ENCODE data around the gene ATG13. TPM values are rescaled to one million over a fixed set of nuclear protein-coding genes. Genes with fewer than 3 reads are reported as not detected.

The ATG13 gene
- total RNA-seq, 1 experiment from 2014 or later, result 57.1 TPM

- Mint-ChIP-seq H3K9me3 (ENCODE audit: low read depth, unreplicated experiment) (no peaks in the 10 kb centered on the region), H3K4me3 (ENCODE audit: low read depth, unreplicated experiment) (no peak overlapping the region), H3K36me3 (ENCODE audit: insufficient read depth, unreplicated experiment) (peaks cover 18% of the 10 kb centered on the region), H3K4me1 (ENCODE audit: low read depth, unreplicated experiment) (no peaks in the 10 kb centered on the region), H3K27me3 (ENCODE audit: unreplicated experiment) (no peaks in the 10 kb centered on the region), H3K27ac (ENCODE audit: unreplicated experiment) (no peak overlapping the region)
- TF ChIP-seq CTCF (IDR thresholded peaks at IDR 0.05; ENCODE audit: unreplicated experiment), result no peak
- CTCF ChIA-PET, result no interaction called here
- intact Hi-C loops (cut with micrococcal nuclease; ENCODE audit: unreplicated experiment), result no loop called here
- no peak for DNase-seq
- BruUV-seq (replicated peaks), result no TSS peak
Observed at GRCh38 chr11:46695345-46696211, 78.2 kb downstream of the ATG13 start.

GRCh38 chr11:46696212-46696558, 78.8 kb downstream of the ATG13 start:
- CTCF ChIA-PET, result no interaction called here
- Mint-ChIP-seq H3K36me3 (ENCODE audit: insufficient read depth, unreplicated experiment) (peaks cover 24% of the 10 kb centered on the region), H3K9me3 (ENCODE audit: low read depth, unreplicated experiment) (no peaks in the 10 kb centered on the region), H3K4me3 (ENCODE audit: low read depth, unreplicated experiment) (no peak overlapping the region), H3K4me1 (ENCODE audit: low read depth, unreplicated experiment) (peaks cover 2% of the 10 kb centered on the region), H3K27ac (ENCODE audit: unreplicated experiment) (no peak overlapping the region), H3K27me3 (ENCODE audit: unreplicated experiment) (no peaks in the 10 kb centered on the region)
- TF ChIP-seq CTCF (IDR thresholded peaks at IDR 0.05; ENCODE audit: unreplicated experiment), result no peak
- no peak for DNase-seq
- no TSS peak for BruUV-seq (replicated peaks)
- intact Hi-C loops (cut with micrococcal nuclease; ENCODE audit: unreplicated experiment), result no loop called here

GRCh38 chr11:46697303-46697702, 80.0 kb downstream of the ATG13 start:
- no peaks in the 10 kb centered on the region for H3K9me3 Mint-ChIP-seq (ENCODE audit: low read depth, unreplicated experiment)
- no peak overlapping the region for H3K4me3 Mint-ChIP-seq (ENCODE audit: low read depth, unreplicated experiment)
- DNase-seq, result no peak
- CTCF ChIA-PET, result no interaction called here
- BruUV-seq (replicated peaks), result no TSS peak
- no peak overlapping the region for H3K27ac Mint-ChIP-seq (ENCODE audit: unreplicated experiment)
- no peaks in the 10 kb centered on the region for H3K27me3 Mint-ChIP-seq (ENCODE audit: unreplicated experiment)
- intact Hi-C loops (cut with micrococcal nuclease; ENCODE audit: unreplicated experiment), result no loop called here
- TF ChIP-seq CTCF (IDR thresholded peaks at IDR 0.05; ENCODE audit: unreplicated experiment), result no peak
- H3K4me1 Mint-ChIP-seq (ENCODE audit: low read depth, unreplicated experiment), result peaks cover 10% of the 10 kb centered on the region
- H3K36me3 Mint-ChIP-seq (ENCODE audit: insufficient read depth, unreplicated experiment), result peaks cover 32% of the 10 kb centered on the region

- CTCF ChIA-PET, result interaction anchor here (1.2 kb wide), 1 partner anchor 8 kb away, joined by 3 read pairs; no protein-coding TSS in a partner anchor
Observed at GRCh38 chr11:46697723-46698122, 80.4 kb downstream of the ATG13 start.

More at GRCh38 chr11:46697723-46698122, 80.4 kb downstream of the ATG13 start:
- Mint-ChIP-seq H3K4me3 (ENCODE audit: low read depth, unreplicated experiment) (no peak overlapping the region), H3K27ac (ENCODE audit: unreplicated experiment) (no peak overlapping the region), H3K36me3 (ENCODE audit: insufficient read depth, unreplicated experiment) (peaks cover 36% of the 10 kb centered on the region), H3K9me3 (ENCODE audit: low read depth, unreplicated experiment) (no peaks in the 10 kb centered on the region), H3K4me1 (ENCODE audit: low read depth, unreplicated experiment) (peaks cover 10% of the 10 kb centered on the region), H3K27me3 (ENCODE audit: unreplicated experiment) (no peaks in the 10 kb centered on the region)
- no peak for DNase-seq
- intact Hi-C loops (cut with micrococcal nuclease; ENCODE audit: unreplicated experiment), result no loop called here
- no peak for TF ChIP-seq CTCF (IDR thresholded peaks at IDR 0.05; ENCODE audit: unreplicated experiment)
- BruUV-seq (replicated peaks), result no TSS peak

Data from Calu3 (cell line).